Immature natural killer cell (primary cell): ENCODE data around the gene CECR2. TPM values are rescaled to one million over a fixed set of nuclear protein-coding genes. Genes with fewer than 3 reads are reported as not detected.

Source experiments
- DNase-seq, 3 donors: peaks; one replicate each; pipeline ENCODE4 v3.0.0; 2022; ENCODE audit warnings: mixed read lengths in 1 of 3
- H3K27ac Mint-ChIP-seq, 6 donors: one replicate each; pipeline ENCODE4 v1.8.0; 2020; ENCODE audit warnings: mixed read lengths in 6 of 6, mild to moderate bottlenecking in 5 of 6, inconsistent platforms in 4 of 6, moderate library complexity in 3 of 6
- H3K27me3 Mint-ChIP-seq, 3 donors: one replicate each; pipeline ENCODE4 v1.8.0; 2020 to 2021; ENCODE audit warnings: low read depth in 3 of 3, mild to moderate bottlenecking in 3 of 3, mixed read lengths in 3 of 3, moderate library complexity in 3 of 3, inconsistent platforms in 1 of 3
- H3K36me3 Mint-ChIP-seq, 3 donors: one replicate each; pipeline ENCODE4 v1.8.0; 2020; ENCODE audit warnings: mixed read lengths in 3 of 3, inconsistent platforms in 2 of 3, mild to moderate bottlenecking in 2 of 3
- H3K4me1 Mint-ChIP-seq, 2 donors: one replicate each; pipeline ENCODE4 v1.8.0; 2020; ENCODE audit warnings: inconsistent platforms in 2 of 2, mild to moderate bottlenecking in 2 of 2, mixed read lengths in 2 of 2, moderate library complexity in 1 of 2
- H3K4me3 Mint-ChIP-seq, 5 donors: one replicate each; pipeline ENCODE4 v1.8.0; 2020; ENCODE audit warnings: mild to moderate bottlenecking in 5 of 5, mixed read lengths in 5 of 5, inconsistent platforms in 3 of 5, moderate library complexity in 3 of 5
- H3K9me3 Mint-ChIP-seq, 6 donors: one replicate each; pipeline ENCODE4 v1.8.0; 2020; ENCODE audit warnings: mild to moderate bottlenecking in 6 of 6, mixed read lengths in 6 of 6, inconsistent platforms in 4 of 6, moderate library complexity in 3 of 6
- polyA plus RNA-seq, 3 donors: library from polyadenylated mRNA; unstranded; fragments of 300-500 nt; fragmentation: Illumina TruSeq; gene quantifications; one replicate each; pipeline ENCODE4 v1.2.3, GENCODE V29; 2021

The CECR2 gene
- polyA plus RNA-seq, 3 donors from 2014 or later: not detected

- no peak overlapping the region for H3K4me3 Mint-ChIP-seq
- H3K27me3 Mint-ChIP-seq: peaks cover 0 to 2% (median 0%) of the 10 kb centered on the region in 3 donors
- no peak overlapping the region for H3K27ac Mint-ChIP-seq
- no peak for DNase-seq
- H3K36me3 Mint-ChIP-seq: no peaks in the 10 kb centered on the region
- H3K4me1 Mint-ChIP-seq: no peaks in the 10 kb centered on the region
- H3K9me3 Mint-ChIP-seq: peaks cover 0 to 2% (median 0%) of the 10 kb centered on the region in 6 donors
Measured at GRCh38 chr22:17348464-17349103, 20.7 kb upstream of the CECR2 start.

GRCh38 chr22:17349172-17349571 lies 20.1 kb upstream of the CECR2 start:
- peaks cover 0 to 2% (median 0%) of the 10 kb centered on the region in 6 donors for H3K9me3 Mint-ChIP-seq
- no peak overlapping the region for H3K27ac Mint-ChIP-seq
- H3K4me3 Mint-ChIP-seq: no peak overlapping the region

DNA sequence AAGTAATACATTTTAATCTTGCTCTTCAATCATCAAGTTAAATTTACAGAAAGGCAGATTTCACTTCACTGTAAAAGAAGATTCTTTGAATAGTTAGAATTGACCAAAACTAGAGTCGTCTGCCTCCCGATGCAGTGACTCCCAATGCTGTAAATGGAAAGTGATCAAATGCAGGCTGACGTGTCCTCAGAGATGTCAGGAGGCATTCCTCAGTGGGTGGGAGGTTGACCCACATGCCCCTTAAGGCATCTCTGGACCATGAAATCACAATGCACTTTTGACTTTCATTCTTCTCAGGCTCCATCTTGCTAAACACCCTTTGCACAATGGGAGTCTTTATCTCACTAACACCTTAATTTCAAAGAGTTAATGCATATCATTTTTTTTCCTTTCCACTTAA lies 19.0 kb upstream of the CECR2 start:
- peaks cover 0 to 2% (median 0%) of the 10 kb centered on the region in 3 donors for H3K27me3 Mint-ChIP-seq
- no peak overlapping the region for H3K4me3 Mint-ChIP-seq
- H3K36me3 Mint-ChIP-seq: no peaks in the 10 kb centered on the region
- H3K27ac Mint-ChIP-seq: no peak overlapping the region
- no peak for DNase-seq
- no peaks in the 10 kb centered on the region for H3K4me1 Mint-ChIP-seq
- peaks cover 0 to 2% (median 0%) of the 10 kb centered on the region in 6 donors for H3K9me3 Mint-ChIP-seq

More at GRCh38 chr22:17349172-17349571, 20.1 kb upstream of the CECR2 start:
- Mint-ChIP-seq H3K27me3 (peaks cover 0 to 2% (median 0%) of the 10 kb centered on the region in 3 donors), H3K36me3 (no peaks in the 10 kb centered on the region), H3K4me1 (no peaks in the 10 kb centered on the region)
- DNase-seq: no peak

- Mint-ChIP-seq H3K27ac (no peak overlapping the region), H3K4me3 (no peak overlapping the region), H3K9me3 (peaks cover 0 to 2% (median 0%) of the 10 kb centered on the region in 6 donors), H3K4me1 (no peaks in the 10 kb centered on the region), H3K36me3 (no peaks in the 10 kb centered on the region), H3K27me3 (peaks cover 1 to 6% (median 3%) of the 10 kb centered on the region in 3 donors)
- DNase-seq: no peak
Measured at GRCh38 chr22:17352798-17353197, 16.5 kb upstream of the CECR2 start.

DNA sequence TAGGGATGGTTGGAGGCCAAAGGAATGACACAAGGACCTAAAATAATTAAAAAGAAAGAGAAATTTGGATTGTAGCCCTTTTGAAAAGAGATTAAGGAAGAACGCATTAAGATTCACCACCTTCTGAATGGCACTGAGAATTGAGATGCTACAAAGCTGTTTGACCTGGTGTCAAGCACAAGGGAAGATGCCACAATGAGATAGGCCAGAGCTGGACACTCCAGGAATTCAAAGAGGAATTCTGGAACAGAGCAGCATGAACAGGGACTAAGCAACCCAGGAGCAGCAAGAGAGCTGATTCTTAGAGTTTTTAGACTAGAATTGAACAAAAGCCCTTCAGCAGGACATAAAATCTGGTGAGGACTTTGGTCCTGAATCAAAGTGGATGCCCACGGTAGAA lies 11.6 kb upstream of the CECR2 start:
- H3K4me3 Mint-ChIP-seq: no peak overlapping the region
- DNase-seq: no peak
- H3K27ac Mint-ChIP-seq: no peak overlapping the region
- H3K27me3 Mint-ChIP-seq: peaks cover 1 to 11% (median 4%) of the 10 kb centered on the region in 3 donors
- H3K36me3 Mint-ChIP-seq: no peaks in the 10 kb centered on the region
- no peaks in the 10 kb centered on the region for H3K9me3 Mint-ChIP-seq
- no peaks in the 10 kb centered on the region for H3K4me1 Mint-ChIP-seq

DNA sequence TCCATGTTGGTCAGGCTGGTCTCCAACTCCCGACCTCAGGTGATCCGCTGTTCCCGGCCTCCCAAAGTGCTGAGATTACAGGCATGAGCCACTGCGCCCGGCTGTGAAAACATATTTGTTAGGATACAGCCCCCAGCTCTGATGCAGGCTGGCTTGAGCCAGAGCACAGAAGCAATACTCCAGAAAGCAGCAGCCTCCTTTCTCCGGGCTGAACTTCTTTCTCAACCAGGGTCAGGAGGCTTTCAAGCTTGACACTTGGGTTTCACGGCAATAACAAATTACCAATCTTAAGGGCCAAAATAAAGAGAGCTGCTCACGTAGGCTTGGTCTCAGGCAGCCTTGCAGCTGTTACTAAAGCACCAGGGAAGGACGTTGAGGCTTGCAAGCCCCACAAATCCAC lies 10.8 kb upstream of the CECR2 start:
- no peak for DNase-seq
- Mint-ChIP-seq H3K4me3 (no peak overlapping the region), H3K36me3 (no peaks in the 10 kb centered on the region), H3K27ac (no peak overlapping the region), H3K9me3 (no peaks in the 10 kb centered on the region), H3K27me3 (peaks cover 1 to 11% (median 4%) of the 10 kb centered on the region in 3 donors), H3K4me1 (no peaks in the 10 kb centered on the region)

DNA sequence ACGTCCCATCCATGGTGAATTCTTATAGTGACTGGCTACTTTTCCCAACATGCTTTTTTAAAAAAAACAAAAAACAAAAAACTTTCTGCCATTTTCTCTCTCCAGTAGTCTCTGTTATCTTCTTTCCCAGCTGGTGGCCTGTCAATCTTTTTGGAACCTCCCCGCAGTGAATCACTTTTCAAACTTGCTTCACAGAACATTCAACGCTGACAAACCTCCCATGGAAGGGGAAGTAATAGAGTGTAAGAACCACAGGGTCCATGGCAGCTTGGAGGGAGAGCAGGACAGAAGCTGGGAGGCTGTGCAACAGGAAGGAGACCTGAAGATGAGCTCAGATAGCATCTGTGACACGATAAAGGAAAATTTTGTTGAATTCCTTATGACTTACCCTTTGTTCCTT lies 9.8 kb upstream of the CECR2 start:
- H3K4me3 Mint-ChIP-seq: no peak overlapping the region
- no peak for DNase-seq
- H3K27me3 Mint-ChIP-seq: peaks cover 2 to 14% (median 6%) of the 10 kb centered on the region in 3 donors
- H3K4me1 Mint-ChIP-seq: no peaks in the 10 kb centered on the region
- no peaks in the 10 kb centered on the region for H3K9me3 Mint-ChIP-seq
- no peak overlapping the region for H3K27ac Mint-ChIP-seq
- H3K36me3 Mint-ChIP-seq: no peaks in the 10 kb centered on the region

DNA sequence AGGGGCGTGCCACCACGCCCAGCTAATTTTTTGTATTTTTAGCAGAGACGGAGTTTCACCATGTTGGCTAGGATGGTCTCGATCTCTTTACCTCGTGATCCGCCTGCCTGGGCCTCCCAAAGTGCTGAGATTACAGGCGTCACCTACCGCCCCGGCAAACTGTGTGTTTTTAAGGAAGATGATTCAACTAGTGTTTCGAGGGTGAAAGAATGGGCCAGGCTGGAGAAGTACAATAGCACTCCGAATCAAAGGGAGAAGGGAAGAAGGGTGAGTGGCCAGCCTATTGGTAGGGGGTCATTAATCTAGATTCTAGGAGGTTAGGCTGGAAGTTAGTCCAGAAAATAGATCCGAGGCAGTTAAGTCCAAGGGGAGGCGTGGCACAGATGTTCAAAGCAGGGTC lies 2.9 kb upstream of the CECR2 start:
- H3K36me3 Mint-ChIP-seq: peaks cover 0 to 5% (median 3%) of the 10 kb centered on the region in 3 donors
- no peak overlapping the region for H3K27ac Mint-ChIP-seq
- H3K27me3 Mint-ChIP-seq: peaks cover 21 to 30% (median 22%) of the 10 kb centered on the region in 3 donors
- DNase-seq: no peak
- no peaks in the 10 kb centered on the region for H3K9me3 Mint-ChIP-seq
- peaks cover 13 to 28% of the 10 kb centered on the region in 2 donors for H3K4me1 Mint-ChIP-seq
- no peak overlapping the region for H3K4me3 Mint-ChIP-seq

- H3K4me3 Mint-ChIP-seq: no peak overlapping the region
- H3K36me3 Mint-ChIP-seq: peaks cover 0 to 5% (median 3%) of the 10 kb centered on the region in 3 donors
- no peaks in the 10 kb centered on the region for H3K9me3 Mint-ChIP-seq
- H3K27ac Mint-ChIP-seq: no peak overlapping the region
- H3K27me3 Mint-ChIP-seq: peaks cover 21 to 35% (median 27%) of the 10 kb centered on the region in 3 donors
- H3K4me1 Mint-ChIP-seq: peaks cover 13 to 28% of the 10 kb centered on the region in 2 donors
- DNase-seq: no peak
Measured at GRCh38 chr22:17366830-17367229, 2.4 kb upstream of the CECR2 start.

GRCh38 chr22:17368144-17368543 lies 1.1 kb upstream of the CECR2 start:
- H3K27ac Mint-ChIP-seq: no peak overlapping the region
- H3K27me3 Mint-ChIP-seq: peaks cover 21 to 40% (median 27%) of the 10 kb centered on the region in 3 donors

DNA sequence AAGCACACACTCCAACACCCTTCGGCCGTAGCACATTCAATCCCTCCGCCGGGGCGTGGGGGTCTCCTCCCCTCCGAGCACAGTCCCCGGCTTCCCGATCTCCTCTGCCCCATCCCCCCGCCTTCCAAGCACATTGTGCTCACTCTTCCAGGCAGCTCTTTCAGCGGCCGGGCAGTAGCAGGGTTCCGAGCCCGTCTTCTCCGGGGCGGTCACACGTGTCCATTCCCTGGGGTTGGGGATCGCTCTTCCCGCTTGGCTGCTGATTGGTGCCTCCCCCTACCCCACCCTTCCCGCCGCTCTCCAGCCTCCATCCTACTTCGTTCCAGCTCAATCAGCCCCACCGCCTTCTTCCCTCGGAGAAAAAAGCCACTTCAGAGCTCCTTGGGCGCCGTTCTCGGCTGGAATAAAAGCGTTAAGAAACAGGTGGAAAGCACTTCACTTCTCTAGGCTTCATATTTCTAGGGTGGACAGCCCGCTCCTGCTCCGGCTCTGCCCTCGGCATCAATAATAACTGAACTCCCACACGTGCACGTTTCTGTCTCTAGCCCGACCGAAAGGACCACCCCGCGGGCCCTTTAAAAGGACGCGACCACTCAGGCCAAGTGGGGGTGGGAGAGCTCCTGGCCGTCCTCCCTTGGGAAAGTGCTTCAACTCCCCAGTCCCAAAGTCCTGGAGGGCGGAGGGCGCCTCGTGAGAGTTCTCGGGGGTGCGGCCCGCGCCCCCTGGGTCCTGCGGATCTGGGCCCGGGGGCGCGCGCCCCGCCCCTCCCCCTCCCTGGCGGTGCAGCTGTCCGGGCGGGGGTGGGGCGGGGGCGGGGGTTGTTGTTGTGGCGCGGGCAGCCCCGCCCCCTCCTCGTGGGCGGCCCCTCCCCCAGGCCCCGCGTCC lies 464 bp upstream of the CECR2 start:
- Mint-ChIP-seq H3K4me3 (peak overlapping the region; percentile 51 to 77 (median 68)), H3K4me1 (peaks cover 13 to 28% of the 10 kb centered on the region in 2 donors), H3K36me3 (peaks cover 0 to 5% (median 3%) of the 10 kb centered on the region in 3 donors), H3K27me3 (peaks cover 23 to 40% (median 27%) of the 10 kb centered on the region in 3 donors), H3K27ac (no peak overlapping the region), H3K9me3 (no peaks in the 10 kb centered on the region)
- no peak for DNase-seq

More at GRCh38 chr22:17368144-17368543, 1.1 kb upstream of the CECR2 start:
- Mint-ChIP-seq H3K36me3 (peaks cover 0 to 5% (median 3%) of the 10 kb centered on the region in 3 donors), H3K4me3 (peak overlapping the region; percentile 12 to 77 (median 54)), H3K4me1 (peaks cover 13 to 28% of the 10 kb centered on the region in 2 donors), H3K9me3 (no peaks in the 10 kb centered on the region)
- no peak for DNase-seq

GRCh38 chr22:17370026-17370765 lies 936 bp downstream of the CECR2 start:
- H3K36me3 Mint-ChIP-seq: peaks cover 0 to 5% (median 3%) of the 10 kb centered on the region in 3 donors
- DNase-seq: no peak
- H3K4me3 Mint-ChIP-seq: peak overlapping the region in 2 of 5 donors; percentile 13 to 49
- H3K9me3 Mint-ChIP-seq: no peaks in the 10 kb centered on the region
- peaks cover 13 to 28% of the 10 kb centered on the region in 2 donors for H3K4me1 Mint-ChIP-seq
- no peak overlapping the region for H3K27ac Mint-ChIP-seq
- H3K27me3 Mint-ChIP-seq: peaks cover 21 to 33% (median 23%) of the 10 kb centered on the region in 3 donors

DNA sequence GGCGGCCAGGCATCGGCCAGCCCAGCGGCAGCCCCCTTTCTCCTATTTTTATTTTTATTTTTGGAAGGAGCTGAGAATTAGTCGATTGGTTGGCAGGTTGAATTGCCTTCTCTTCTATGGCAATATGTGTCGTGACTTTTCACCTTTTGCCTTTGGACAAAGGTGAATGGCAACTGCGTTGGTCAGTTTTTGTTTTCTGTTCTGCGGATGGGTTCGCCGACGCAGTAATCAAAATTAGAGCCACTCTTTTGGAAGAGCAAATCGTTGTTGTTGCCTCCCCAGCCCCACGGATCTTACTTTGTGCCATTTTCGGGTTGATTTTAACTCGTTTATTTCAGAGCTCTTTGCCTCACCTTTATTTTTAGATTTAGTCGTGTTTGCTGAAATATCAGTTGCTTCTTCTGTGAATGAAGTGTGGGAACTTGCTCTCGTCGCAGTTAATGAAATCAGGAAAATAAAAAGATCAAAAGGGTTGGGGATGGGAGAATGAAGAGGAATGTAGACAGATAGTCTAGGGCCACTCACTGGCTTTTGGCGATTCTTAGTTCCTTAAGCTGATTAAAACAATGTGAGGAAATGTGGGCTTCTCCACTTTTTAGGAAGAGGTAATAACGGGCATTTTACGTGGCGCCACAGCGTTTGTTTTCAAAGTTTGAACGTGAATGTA lies 1.6 kb downstream of the CECR2 start:
- peaks cover 13 to 28% of the 10 kb centered on the region in 2 donors for H3K4me1 Mint-ChIP-seq
- H3K9me3 Mint-ChIP-seq: no peaks in the 10 kb centered on the region
- peaks cover 21 to 33% (median 25%) of the 10 kb centered on the region in 3 donors for H3K27me3 Mint-ChIP-seq
- H3K27ac Mint-ChIP-seq: no peak overlapping the region
- peak overlapping the region; percentile 13 to 64 (median 49) for H3K4me3 Mint-ChIP-seq
- no peak for DNase-seq
- H3K36me3 Mint-ChIP-seq: peaks cover 0 to 5% (median 3%) of the 10 kb centered on the region in 3 donors
